ENCODE measurements around the gene AMH.
"Not testable (repeated sequence)": the region's sequence is repeated elsewhere in the genome, so short reads cannot be mapped to it uniquely, and the experiment has no call there.

Gene AMH

GRCh38 chr19:2281265-2282061, 32.3 kb downstream of the AMH start:
- Mint-ChIP-seq H3K4me1 (ENCODE audit: low read depth) (peaks cover 60% of the 10 kb centered on the region), H3K36me3 (ENCODE audit: low read depth) (peaks cover 38% of the 10 kb centered on the region), H3K27ac (peak overlapping the region; percentile 93), H3K4me3 (peak overlapping the region; percentile 88)
- H3K27me3 Mint-ChIP-seq; H3K9me3 Mint-ChIP-seq; intact Hi-C loops (cut with micrococcal nuclease): not testable (repeated sequence)

GRCh38 chr19:2282062-2282861, 33.1 kb downstream of the AMH start, which contains the start of gene PEAK3:
PEAK3 (minus strand) TSS chr19:2282175; CDS start chr19:2280931, 1,244 bp downstream.
- Mint-ChIP-seq H3K27me3 (peaks cover 13% of the 10 kb centered on the region), H3K27ac (peak within 1 kb of the TSS; percentile 93), H3K9me3 (no peaks in the 10 kb centered on the region), H3K36me3 (ENCODE audit: low read depth) (peaks cover 30% of the 10 kb centered on the region), H3K4me1 (ENCODE audit: low read depth) (peaks cover 53% of the 10 kb centered on the region), H3K4me3 (peak within 1 kb of the TSS; percentile 88)
- intact Hi-C loops (cut with micrococcal nuclease), result no loop called here

GRCh38 chr19:2282862-2283237, 33.7 kb downstream of the AMH start:
- Mint-ChIP-seq H3K9me3 (no peaks in the 10 kb centered on the region), H3K4me3 (peak overlapping the region; percentile 88), H3K27me3 (peaks cover 16% of the 10 kb centered on the region), H3K27ac (peak overlapping the region; percentile 93), H3K36me3 (ENCODE audit: low read depth) (peaks cover 24% of the 10 kb centered on the region), H3K4me1 (ENCODE audit: low read depth) (peaks cover 55% of the 10 kb centered on the region)
- intact Hi-C loops (cut with micrococcal nuclease), result no loop called here

- Mint-ChIP-seq H3K27me3 (peaks cover 28% of the 10 kb centered on the region), H3K36me3 (ENCODE audit: low read depth) (peaks cover 14% of the 10 kb centered on the region), H3K9me3 (no peaks in the 10 kb centered on the region), H3K27ac (no peak overlapping the region), H3K4me3 (no peak overlapping the region), H3K4me1 (ENCODE audit: low read depth) (peaks cover 60% of the 10 kb centered on the region)
- intact Hi-C loops (cut with micrococcal nuclease), result no loop called here
Observed at GRCh38 chr19:2283835-2284507, 34.8 kb downstream of the AMH start.

- Mint-ChIP-seq H3K27ac (peak overlapping the region; percentile 41), H3K9me3 (no peaks in the 10 kb centered on the region), H3K27me3 (peaks cover 41% of the 10 kb centered on the region), H3K4me3 (no peak overlapping the region), H3K4me1 (ENCODE audit: low read depth) (peaks cover 61% of the 10 kb centered on the region), H3K36me3 (ENCODE audit: low read depth) (peaks cover 25% of the 10 kb centered on the region)
- intact Hi-C loops (cut with micrococcal nuclease), result no loop called here
Observed at GRCh38 chr19:2286402-2287140, 37.4 kb downstream of the AMH start.

- intact Hi-C loops (cut with micrococcal nuclease), result no loop called here
- Mint-ChIP-seq H3K9me3 (no peaks in the 10 kb centered on the region), H3K36me3 (ENCODE audit: low read depth) (peaks cover 30% of the 10 kb centered on the region), H3K4me3 (no peak overlapping the region), H3K27ac (peak overlapping the region; percentile 88), H3K4me1 (ENCODE audit: low read depth) (peaks cover 60% of the 10 kb centered on the region), H3K27me3 (peaks cover 46% of the 10 kb centered on the region)
Observed at GRCh38 chr19:2287585-2288337, 38.6 kb downstream of the AMH start.

- H3K27me3 Mint-ChIP-seq, result peaks cover 48% of the 10 kb centered on the region
- intact Hi-C loops (cut with micrococcal nuclease), result no loop called here
- H3K4me1 Mint-ChIP-seq (ENCODE audit: low read depth), result peaks cover 61% of the 10 kb centered on the region
- H3K4me3 Mint-ChIP-seq, result no peak overlapping the region
- no peaks in the 10 kb centered on the region for H3K9me3 Mint-ChIP-seq
- peak overlapping the region; percentile 88 for H3K27ac Mint-ChIP-seq
- peaks cover 36% of the 10 kb centered on the region for H3K36me3 Mint-ChIP-seq (ENCODE audit: low read depth)
Observed at GRCh38 chr19:2288338-2288817, 39.3 kb downstream of the AMH start.

- Mint-ChIP-seq H3K27me3 (peaks cover 52% of the 10 kb centered on the region), H3K36me3 (ENCODE audit: low read depth) (peaks cover 43% of the 10 kb centered on the region)
- intact Hi-C loops (cut with micrococcal nuclease), result no loop called here
Observed at GRCh38 chr19:2288818-2289713, 39.9 kb downstream of the AMH start.

GRCh38 chr19:2289714-2290435, 40.8 kb downstream of the AMH start:
- Mint-ChIP-seq H3K4me3 (peak overlapping the region; percentile 85), H3K27ac (peak overlapping the region; percentile 88), H3K36me3 (ENCODE audit: low read depth) (peaks cover 51% of the 10 kb centered on the region), H3K27me3 (peaks cover 55% of the 10 kb centered on the region), H3K4me1 (ENCODE audit: low read depth) (peaks cover 76% of the 10 kb centered on the region), H3K9me3 (no peaks in the 10 kb centered on the region)
- intact Hi-C loops (cut with micrococcal nuclease), result no loop called here

More at GRCh38 chr19:2288818-2289713, 39.9 kb downstream of the AMH start:
- H3K4me3 Mint-ChIP-seq, result peak overlapping the region; percentile 85
- H3K27ac Mint-ChIP-seq, result peak overlapping the region; percentile 88
- H3K9me3 Mint-ChIP-seq, result no peaks in the 10 kb centered on the region
- peaks cover 68% of the 10 kb centered on the region for H3K4me1 Mint-ChIP-seq (ENCODE audit: low read depth)

- peak overlapping the region; percentile 88 for H3K27ac Mint-ChIP-seq
- H3K4me1 Mint-ChIP-seq (ENCODE audit: low read depth), result peaks cover 73% of the 10 kb centered on the region
- H3K9me3 Mint-ChIP-seq, result no peaks in the 10 kb centered on the region
- intact Hi-C loops (cut with micrococcal nuclease), result no loop called here
- peak overlapping the region; percentile 85 for H3K4me3 Mint-ChIP-seq
- H3K36me3 Mint-ChIP-seq (ENCODE audit: low read depth), result peaks cover 59% of the 10 kb centered on the region
- peaks cover 53% of the 10 kb centered on the region for H3K27me3 Mint-ChIP-seq
Observed at GRCh38 chr19:2290441-2291184, 41.5 kb downstream of the AMH start.

- Mint-ChIP-seq H3K4me1 (ENCODE audit: low read depth) (peaks cover 69% of the 10 kb centered on the region), H3K27me3 (peaks cover 53% of the 10 kb centered on the region), H3K4me3 (peak overlapping the region; percentile 85), H3K9me3 (no peaks in the 10 kb centered on the region), H3K27ac (peak overlapping the region; percentile 88), H3K36me3 (ENCODE audit: low read depth) (peaks cover 65% of the 10 kb centered on the region)
- intact Hi-C loops (cut with micrococcal nuclease), result no loop called here
Observed at GRCh38 chr19:2291185-2291751, 42.1 kb downstream of the AMH start.
